PFSK-1 (cell line): Measurements from ENCODE around the gene SLC46A1.

Experiments used
- POLR2AphosphoS5 ChIP-seq: IDR thresholded peaks from 2 replicates; pipeline ENCODE4 v1.6.1; 2012; ENCODE audit warnings: low read depth, mild to moderate bottlenecking, control low read depth, low read length, moderate library complexity
- TAF1 ChIP-seq: IDR thresholded peaks from 2 replicates; pipeline ENCODE4 v1.6.1; 2012; ENCODE audit warnings: low read length, control low read depth, borderline replicate concordance; ENCODE audit not compliant: insufficient read depth

GRCh38 chr17:28396635-28397239 is 9.3 kb downstream of the SLC46A1 start:
- TF ChIP-seq POLR2AphosphoS5 (no peak), TAF1 (no peak)
